Glomerular endothelial cell (primary cell): ENCODE data around the gene MAP3K7. TPM values are rescaled to one million over a fixed set of nuclear protein-coding genes. Genes with fewer than 3 reads are reported as not detected.

Source experiments
- DNase-seq: peaks from one replicate; pipeline ENCODE4 v3.0.0-alpha.2; 2011; ENCODE audit warnings: low read depth, low spot score; ENCODE audit errors: extremely low read depth
- total RNA-seq: library from RNA; depleted of rRNA; stranded (reverse); fragments of >200 nt; gene quantifications from 2 replicates; pipeline ENCODE4 v1.2.3, GENCODE V29; 2015

The MAP3K7 gene
- total RNA-seq, 1 donor from 2014 or later, result 24.4 TPM

DNA sequence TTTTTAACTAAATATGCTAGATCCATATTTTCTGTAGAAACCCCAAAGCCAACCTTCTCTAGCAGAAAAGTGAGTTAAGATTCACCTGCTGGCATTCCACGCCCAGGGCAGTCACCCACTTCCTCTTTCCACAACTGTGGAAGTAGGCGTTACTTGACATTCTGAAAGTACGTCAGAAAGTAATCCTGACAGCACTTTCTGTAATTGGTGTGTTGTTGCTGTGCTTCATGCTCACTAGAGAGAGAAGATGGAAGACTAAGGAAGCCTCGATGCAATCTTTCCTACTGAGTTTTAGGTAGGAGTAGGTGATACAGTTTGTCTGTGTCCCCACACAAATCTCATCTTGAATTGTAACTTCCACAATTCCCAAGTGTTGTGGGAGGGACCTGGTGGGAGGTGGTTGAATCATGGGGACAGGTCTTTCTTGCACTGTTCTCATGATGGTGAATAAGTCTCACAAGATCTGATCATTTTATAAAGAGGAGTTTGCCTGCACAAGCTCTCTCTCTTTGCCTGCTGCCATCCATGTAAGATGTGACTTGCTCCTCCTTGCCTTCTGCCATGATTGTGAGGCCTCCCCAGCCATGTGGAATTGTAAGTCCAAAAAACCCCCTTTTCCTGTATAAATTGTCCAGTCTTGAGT lies 101.1 kb downstream of the MAP3K7 start:
- no peak for DNase-seq

DNA sequence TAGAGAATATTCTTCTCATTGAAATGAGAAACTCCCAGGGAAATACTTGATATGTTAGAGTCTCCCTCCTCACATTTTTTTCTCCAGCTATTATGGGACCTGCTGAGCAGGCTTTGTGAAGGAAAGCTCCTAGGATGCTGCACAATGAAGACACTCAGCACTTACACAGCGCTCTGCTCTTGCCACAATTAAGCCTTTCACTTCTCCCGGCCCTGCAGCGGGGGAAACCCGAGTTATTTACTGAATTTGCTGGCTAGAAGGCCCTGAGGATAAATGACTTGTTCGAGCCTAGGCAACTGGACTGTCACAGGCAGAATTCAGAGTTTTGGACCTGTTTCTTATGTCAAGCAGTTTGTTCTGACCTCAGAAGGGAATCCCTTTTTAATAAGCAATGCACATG lies 102.0 kb downstream of the MAP3K7 start:
- no peak for DNase-seq

- no peak for DNase-seq
Measured at GRCh38 chr6:90484385-90484784, 102.5 kb downstream of the MAP3K7 start.

DNA sequence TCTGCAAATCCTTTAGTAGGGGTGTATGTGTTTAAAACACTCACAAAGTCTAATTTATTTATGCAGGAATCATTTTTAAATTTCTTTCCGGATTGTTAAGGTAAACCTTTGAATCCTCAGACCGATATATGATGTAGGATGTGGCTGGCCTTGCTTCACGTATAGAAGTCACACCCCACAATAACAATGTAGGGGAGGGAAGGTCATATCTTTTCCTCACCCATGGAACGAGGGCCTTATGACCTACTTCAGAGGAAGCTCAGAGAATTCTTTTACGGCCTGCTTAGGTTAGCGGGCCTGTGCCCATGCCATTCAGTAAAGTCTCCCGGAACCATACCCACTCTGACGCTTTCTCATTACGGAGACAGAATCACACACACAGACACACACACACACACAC lies 102.9 kb downstream of the MAP3K7 start:
- DNase-seq, result no peak

DNA sequence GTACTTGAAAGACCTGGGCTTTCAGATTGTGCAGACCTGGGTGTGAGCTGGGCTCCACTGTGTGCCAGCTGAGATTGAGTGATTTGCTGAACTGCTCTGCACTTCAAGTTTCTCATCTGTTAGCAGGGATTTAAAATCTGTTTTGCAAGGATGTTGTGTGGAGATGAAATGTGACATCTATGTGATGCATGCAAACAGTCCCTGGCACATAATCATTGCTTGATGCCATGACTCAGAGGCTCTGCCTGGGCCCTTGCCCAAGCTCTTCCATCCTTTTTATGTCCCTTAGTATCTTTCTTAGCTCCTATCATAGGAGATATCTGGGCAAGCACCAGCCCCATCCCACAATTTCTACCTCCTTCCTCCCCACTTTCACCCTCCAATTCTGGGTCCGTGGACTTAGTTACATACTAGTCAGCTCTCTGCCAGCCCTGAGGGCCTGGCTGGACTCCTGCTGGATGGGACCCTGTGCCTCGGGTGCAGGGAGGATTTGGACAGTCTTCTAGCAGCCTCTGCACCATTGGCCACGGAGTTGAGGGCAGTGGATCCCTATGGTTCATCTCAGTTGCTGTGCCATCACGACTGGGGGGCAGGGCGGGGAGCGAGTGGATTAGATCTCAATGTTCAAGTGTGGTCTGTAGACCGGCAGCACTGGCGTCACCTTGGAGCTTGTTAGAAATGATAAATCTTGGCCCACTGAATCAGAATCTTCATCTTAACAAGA lies 103.6 kb downstream of the MAP3K7 start:
- no peak for DNase-seq

GRCh38 chr6:90480666-90481065 lies 106.2 kb downstream of the MAP3K7 start:
- no peak for DNase-seq

DNA sequence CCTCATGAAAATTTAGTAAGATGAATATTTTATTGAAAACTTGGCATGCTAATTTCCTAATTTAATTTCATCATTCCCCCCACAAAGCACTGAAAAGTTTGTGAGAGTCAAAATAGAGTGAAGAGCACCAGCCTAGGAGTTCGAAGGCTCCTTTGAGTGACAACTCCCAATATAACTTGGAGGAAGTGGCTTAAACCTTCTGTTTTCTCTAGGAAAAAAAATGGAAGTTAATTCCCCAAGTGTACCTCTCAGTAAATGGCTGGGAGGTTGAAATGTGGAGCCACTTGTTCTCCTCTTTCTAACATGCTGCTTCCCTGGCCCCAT lies 107.3 kb downstream of the MAP3K7 start:
- DNase-seq, result no peak

- peak; percentile 77 for DNase-seq
Measured at GRCh38 chr6:90478789-90479602, 107.9 kb downstream of the MAP3K7 start.

- no peak for DNase-seq
Measured at GRCh38 chr6:90478278-90478677, 108.6 kb downstream of the MAP3K7 start.

DNA sequence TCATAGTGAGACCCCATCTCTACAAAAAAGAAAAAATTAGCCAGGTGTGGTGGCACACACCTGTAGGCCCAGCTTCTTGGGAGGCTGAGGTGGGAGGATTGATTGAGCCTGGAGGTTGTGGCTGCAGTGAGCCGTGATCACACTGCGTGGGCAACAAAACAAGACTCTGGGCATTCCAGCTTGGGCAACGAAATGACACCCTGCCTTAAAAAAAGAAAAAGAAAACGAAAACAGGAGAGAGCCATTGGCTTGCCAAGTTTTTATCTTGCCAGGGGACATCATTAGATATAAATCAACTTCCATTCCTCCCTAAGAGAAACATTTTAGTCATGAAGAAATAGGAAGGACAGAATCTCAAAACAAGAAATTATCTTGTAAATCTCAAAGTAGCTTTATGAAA lies 109.5 kb downstream of the MAP3K7 start:
- no peak for DNase-seq

DNA sequence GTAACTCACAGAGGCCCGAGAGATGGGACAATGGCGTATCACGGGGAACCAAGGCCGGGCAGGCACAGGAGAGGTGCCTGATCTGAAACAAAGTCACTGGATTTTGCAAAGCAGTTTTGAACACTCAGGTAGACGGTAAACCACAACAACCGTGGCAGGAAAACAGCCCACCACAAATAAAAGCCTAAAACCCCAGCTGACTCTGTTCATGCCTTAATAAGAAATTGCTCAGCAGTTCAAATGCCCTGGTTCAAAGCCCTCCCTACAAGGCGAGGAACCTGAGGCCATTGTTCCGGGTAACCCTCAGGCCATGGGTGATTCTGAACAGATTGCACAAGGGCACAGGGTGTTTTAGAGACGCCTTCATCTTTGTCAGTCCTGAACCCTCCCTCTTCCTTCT lies 114.2 kb downstream of the MAP3K7 start:
- DNase-seq, result no peak

DNA sequence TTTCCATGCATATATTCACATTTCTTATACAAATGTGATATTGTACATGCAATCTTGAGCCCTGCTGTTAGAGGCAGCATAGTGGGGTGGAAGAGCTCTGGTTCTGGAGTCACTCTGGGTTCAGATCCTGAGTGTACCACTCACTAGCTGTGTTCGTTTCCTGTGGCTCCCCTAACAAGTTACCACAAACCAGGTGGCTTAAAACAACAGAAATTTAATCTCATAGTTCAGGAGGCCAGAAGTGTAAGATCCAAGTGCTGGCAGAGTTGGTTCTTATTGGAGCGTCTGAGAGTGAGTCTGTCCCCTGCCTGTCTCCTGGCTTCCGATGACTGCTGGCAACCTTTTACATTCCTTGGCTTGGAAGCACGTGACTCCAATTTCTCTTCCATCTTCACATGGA lies 115.6 kb downstream of the MAP3K7 start:
- no peak for DNase-seq

DNA sequence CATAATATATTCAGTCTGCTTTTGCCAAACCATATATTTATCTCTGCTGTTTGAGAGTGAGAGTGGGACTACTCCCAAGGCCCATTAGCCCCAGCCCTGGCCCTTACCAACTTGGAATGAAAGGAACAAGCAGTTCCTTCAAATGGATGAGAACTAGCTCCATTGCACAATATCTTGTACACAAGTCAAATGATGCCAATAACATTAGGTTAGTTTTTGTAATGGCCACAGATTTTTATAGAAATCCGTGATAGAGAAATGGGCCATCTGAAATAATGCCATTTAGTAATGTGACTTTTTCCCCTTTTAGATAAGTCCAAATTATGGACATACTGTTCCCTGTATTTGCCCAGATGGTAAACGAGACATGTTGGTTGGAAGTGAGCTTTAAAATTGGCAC lies 117.0 kb downstream of the MAP3K7 start:
- DNase-seq, result no peak

DNA sequence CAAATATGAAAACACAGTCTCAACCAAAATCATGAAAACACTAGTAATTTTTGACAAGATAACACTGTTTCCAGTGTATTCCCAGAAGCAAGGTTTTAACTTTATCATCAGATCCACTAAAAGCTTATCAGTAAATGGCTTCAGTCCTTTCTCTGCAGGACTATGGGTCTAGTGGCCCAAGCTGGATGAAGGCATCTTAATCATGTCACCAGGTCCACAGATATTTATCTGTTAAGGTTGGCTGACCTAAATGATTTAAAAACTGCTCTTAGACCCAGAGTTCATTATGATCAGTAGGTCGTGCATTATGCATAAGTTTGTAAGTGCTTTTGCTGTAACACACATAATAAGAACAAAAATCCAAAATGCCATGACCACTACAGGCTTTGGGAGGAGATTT lies 118.0 kb downstream of the MAP3K7 start:
- no peak for DNase-seq

GRCh38 chr6:90468080-90468479 lies 118.8 kb downstream of the MAP3K7 start:
- DNase-seq, result no peak

DNA sequence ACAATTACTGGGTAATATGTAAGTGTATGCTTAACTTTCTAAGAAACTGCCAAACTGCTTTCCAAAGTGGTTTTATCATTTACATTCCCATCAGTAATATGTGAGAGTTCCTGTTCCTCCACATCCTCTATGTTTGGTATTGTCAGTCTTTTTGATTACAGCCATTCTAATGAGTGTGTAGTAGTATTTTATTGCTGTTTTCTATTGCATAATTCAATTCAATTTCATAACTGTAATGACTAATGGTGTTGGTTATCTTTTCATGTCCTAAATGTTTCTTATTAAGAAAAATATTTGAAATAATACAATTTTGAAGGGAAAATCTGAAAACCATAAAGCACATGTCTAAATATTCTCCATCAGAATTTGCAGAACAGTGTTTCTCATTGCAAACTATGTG lies 119.3 kb downstream of the MAP3K7 start:
- DNase-seq, result no peak

GRCh38 chr6:90466154-90466940 lies 120.5 kb downstream of the MAP3K7 start:
- no peak for DNase-seq

- DNase-seq, result no peak
Measured at GRCh38 chr6:90465686-90466085, 121.2 kb downstream of the MAP3K7 start.

GRCh38 chr6:90464507-90464906 lies 122.4 kb downstream of the MAP3K7 start:
- DNase-seq, result no peak

GRCh38 chr6:90463874-90464273 lies 123.0 kb downstream of the MAP3K7 start:
- DNase-seq, result no peak
